GM21528 (cell line): ENCODE measurements around the gene TMEM129.

ENCODE experiments used
- ATAC-seq: cut with Tn5 transposase; IDR thresholded peaks from one replicate; pipeline ENCODE4 v1.9.1; 2021; ENCODE audit warnings: mild to moderate bottlenecking, moderate library complexity; ENCODE audit not compliant: unreplicated experiment, low FRiP score

The TMEM129 gene

DNA sequence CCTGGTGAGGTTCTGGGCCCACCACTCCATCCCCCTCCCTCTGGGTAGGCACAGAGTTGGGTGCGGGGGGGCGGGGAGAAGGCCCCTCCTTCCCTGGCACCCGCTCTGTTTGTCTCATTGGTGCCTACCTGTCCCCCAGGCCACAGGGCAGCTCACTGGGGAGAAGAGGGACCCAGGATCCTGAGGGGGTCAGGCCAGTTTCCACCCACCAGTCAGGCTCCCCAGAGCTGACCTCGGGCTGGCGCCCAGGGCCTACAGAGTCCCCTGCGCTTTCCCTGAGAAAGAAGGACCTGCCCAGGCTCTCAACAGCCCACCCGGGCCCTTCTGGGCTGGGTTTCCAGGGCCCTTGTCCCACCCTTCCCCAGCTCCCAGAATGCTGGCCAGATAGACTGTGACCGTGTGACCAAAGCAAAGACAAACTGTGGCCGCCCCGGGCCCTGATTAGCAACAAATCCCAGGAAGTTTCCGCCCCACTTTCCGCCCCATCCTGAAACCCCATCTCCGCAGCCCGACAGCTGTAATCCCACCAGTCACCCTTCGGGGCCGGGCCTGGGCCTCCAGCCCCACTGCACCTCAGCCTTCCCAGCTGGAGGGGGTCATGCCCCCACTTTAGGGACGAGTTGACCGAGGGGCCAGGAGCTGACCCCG lies 38.2 kb upstream of the TMEM129 start:
- ATAC-seq, result no peak

DNA sequence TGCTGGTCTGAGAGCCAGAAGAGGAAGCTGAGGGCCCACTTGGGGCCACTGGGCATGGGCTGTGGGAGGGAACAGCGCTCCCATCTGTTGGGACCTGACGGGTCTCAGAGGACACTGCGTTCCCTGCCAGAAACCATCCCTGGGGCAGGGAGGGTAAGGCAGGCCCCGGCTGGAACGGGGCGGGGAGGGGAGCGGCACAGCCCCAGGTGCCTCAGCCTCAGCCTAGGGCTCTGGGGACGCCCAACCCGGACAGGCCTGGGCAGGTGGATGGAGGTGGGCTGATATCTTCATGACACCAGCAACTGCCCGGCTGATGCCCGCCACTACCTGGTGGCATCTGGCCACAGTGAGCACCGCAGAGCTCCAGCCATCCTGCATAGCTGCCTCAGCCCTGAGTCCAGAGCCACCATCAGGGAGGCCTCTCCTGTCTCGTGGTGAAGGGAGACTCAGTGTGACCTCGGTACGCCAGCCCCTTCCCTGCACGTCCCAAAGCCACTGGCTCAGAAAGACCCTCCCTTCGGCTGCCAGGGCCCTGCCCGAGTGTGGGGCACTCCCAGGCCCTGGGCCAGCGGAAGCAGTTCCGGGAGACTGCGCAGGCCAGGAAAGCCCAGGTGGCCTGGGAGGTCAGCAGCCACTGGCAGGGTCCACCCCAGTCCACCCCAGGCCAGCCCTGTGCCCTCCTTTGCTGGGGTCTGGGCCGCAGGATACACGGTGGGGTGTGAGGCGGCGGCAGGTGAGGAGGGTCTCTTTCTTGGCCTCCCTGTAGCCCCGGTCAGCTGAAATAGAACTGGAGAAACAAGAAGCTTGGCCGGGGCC lies 37.4 kb upstream of the TMEM129 start:
- ATAC-seq, result no peak

DNA sequence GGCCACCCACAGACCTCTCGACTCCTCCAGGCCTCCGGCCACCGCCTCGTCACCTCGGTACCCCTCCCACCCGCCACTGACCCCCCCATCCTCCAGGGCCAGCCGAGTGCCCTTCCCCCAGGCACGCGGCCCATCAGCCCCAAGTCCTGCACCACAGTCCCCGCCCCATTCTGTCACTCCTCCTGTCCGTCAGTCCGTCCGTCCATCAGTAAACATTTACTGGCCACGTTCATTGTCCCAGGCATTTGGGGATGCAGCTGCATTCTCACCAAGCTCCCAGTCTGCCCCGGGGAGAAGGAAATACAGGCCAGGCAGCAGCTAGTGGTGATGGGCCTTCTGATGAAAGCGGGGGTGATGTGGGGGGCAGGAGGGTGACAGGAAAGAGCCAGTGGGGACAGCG lies 36.7 kb upstream of the TMEM129 start:
- ATAC-seq, result no peak

DNA sequence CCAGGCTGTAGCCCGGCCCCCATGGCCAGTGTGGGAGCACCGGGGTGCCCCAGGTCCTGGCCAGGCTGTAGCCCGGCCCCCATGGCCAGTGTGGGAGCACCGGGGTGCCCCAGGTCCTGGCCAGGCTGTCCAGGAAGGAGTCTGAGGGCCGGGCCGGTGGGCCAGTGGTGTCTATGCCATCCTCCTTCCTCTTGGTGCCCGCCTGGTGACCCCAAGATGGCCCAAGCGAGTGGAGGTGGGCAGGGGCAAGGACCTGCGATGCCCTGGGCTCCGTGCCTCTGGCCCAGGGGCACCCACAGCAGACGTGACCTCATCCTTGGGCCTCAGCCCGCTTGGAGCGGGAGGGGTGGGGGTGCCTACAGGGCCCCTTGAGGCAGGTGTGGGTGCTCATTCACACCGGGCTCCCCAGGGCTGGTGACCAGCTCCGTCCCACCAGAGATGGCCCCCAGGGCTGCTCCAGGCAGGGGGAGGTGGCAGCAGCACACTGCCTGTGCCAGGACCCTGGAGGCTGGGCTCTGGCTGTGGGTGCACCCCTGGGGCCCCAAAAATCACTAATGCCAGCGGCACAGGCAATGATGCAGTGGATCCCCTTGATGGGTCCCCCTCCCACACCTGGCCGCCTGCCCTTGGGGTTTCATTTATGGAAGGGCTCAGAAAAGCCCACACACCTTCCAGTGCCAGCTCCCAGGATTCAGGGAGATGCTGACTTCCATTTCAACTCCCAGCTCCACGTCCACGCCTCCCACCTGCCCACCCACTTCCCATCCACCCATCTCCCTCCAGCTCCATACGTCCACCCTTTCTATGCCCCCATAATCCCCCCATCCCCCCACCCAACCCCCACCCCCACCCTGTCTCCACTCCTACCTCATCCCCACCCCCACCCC lies 36.0 kb upstream of the TMEM129 start:
- no peak for ATAC-seq

DNA sequence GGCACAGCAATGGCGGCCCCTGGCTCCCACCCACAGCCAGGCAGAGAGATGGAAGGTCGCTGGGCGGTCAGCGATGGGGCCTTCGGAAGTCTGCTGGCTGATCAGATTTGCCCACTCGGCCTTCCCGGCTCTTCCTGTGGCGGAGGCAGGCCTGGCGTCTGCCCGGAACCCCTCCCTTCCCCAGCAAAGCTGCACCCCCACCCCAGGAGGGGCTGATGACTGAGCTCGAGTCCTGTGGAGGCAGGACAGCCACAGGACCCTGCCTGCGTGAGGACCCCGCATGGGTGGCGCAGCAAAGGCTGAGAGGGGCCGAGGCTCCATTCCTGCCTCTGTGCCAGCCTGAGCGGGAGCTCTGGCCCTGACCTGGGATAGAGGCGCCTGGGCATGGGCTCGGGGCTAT lies 35.0 kb upstream of the TMEM129 start:
- ATAC-seq, result no peak

DNA sequence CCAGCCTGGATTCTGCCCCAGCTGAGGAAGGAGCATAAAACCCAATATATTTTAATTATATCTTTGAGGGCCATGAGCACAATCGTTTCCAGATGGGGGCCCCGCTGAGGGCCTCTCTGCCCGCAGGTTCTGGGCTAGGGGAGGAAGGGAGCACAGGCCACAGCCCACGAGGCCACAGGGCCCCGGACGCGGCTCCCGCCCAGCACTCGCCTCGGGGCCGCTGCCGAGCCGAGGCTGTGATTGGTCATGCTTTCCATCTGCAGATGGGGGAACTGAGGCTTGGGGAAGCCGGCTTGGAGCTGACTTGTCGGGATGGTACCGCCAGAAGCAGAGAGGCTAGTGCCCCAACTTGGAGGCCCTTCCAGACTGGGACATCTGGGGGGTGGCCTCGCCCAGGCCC lies 34.2 kb upstream of the TMEM129 start:
- ATAC-seq, result no peak

DNA sequence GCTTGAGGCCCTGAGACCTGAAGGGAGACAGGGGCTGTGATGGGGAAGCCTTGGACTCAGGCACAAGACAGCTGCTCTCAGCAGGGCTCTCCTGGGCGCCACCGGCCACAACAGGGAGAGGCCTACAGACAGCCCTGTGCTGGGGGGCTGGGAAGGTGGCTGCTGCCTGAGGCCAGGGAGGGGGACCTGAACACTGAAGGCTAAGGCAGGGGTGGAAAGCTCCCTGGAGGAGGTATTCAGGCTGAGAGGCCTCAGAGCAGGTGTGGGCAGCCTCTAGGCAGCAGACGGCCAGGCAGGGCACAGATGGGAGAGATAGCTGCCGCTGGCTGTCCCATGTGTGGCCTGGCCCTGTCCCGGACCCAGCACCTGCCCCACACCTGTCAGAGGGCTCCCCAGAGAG lies 33.2 kb upstream of the TMEM129 start:
- ATAC-seq, result no peak

DNA sequence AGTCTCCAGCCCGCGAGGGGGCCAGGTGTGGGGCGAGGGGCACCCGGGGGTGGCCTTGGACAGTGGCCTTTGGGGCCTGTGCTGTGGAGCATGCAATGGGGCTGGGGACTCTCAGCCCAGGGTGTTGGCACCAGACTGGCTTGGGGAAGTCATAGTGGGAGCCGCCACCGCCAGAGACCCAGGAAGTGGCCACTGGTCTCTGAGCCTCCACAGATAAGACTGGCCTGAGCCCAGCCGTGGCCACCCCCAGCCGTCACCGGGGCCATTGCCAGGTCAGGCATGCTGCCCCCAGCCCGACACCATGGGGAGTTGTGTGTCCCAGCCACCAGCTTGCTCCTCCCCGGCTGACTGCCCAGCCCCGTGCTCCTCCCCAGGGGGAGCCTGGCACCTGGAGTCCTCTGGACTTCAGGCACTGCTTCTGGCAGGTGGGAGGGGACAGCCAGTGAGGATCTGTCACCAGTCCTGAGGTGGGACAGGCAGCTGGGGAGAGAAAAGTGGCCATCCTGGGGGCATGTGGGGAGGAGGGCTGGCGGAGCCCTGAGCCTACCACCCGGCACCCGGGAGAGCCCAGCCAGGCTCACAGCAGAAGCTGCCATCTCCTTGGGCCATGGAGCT lies 32.7 kb upstream of the TMEM129 start:
- no peak for ATAC-seq

DNA sequence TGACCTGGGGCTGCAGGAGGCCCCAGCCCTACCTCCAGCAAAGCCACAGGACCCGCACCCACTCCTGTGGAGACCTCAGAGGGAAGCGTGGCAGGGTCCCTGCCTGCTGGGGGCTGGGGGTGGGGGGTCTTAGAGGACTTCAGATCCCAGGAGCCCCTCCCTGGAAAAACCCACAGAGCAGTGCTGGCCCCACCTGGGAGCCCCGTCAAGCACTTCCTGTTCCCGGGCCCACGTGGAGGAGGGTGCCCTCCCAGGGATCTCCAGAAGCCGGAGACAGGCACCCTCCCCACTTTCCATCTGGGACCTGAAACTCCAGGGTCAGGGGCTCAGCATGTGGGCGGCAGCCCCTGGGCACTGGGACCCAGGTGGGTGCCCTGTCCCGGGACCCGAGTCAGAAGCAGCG lies 32.2 kb upstream of the TMEM129 start:
- no peak for ATAC-seq

DNA sequence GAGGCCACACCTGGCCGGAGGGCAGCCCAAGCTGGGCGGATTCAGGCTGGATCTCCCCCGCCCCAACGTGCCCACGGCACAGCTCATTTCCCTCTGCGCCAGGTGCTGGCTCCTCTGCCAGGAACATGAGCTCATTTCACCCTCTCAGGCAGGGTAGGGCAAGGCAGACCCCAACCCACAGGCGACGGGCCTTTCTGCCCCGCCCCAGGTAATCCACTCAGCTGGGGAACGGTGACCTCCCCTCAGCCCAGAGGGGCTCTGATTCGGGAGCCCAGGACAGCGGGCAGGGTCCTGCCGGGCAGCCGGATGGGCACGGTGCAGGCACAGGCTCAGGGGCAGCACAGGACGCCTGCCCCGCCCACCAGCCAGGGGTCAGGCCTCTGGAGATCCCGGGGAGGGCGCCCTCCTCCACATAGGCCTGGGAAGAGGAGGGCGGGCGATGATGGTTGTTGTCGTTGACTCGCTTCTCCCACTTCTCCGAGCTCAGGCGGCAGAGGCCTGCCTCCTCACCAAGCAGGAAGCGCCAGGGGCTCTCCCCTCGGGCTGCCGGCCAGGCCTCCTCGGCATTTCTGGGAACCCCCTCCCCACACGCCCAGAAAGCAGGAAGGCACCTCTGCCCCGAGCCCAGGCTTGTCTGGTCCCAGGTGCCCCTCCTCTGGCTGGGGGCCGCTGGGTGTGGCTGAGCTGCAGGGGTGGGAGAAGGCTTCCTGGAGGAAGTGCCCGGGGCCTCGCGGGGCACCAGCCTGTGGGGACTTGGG lies 31.3 kb upstream of the TMEM129 start:
- ATAC-seq, result no peak

DNA sequence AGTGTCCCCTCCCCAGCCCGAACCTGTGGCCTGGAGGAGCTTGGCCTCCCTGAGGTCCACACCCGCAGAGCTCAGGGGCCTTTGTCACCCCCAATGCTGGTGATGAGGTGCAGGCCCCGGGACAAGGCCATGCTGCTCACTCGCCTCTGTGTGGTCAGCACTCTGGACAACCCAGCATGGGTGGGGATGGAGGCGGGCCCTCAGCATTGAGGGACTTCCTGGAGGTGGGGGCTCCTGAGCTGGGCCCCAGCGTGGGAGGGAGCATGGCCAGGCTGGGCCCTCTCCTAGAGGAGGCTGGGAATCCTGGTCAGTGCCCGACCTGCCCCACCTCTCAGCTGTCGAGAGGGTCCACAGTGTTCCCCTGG lies 30.8 kb upstream of the TMEM129 start:
- no peak for ATAC-seq

DNA sequence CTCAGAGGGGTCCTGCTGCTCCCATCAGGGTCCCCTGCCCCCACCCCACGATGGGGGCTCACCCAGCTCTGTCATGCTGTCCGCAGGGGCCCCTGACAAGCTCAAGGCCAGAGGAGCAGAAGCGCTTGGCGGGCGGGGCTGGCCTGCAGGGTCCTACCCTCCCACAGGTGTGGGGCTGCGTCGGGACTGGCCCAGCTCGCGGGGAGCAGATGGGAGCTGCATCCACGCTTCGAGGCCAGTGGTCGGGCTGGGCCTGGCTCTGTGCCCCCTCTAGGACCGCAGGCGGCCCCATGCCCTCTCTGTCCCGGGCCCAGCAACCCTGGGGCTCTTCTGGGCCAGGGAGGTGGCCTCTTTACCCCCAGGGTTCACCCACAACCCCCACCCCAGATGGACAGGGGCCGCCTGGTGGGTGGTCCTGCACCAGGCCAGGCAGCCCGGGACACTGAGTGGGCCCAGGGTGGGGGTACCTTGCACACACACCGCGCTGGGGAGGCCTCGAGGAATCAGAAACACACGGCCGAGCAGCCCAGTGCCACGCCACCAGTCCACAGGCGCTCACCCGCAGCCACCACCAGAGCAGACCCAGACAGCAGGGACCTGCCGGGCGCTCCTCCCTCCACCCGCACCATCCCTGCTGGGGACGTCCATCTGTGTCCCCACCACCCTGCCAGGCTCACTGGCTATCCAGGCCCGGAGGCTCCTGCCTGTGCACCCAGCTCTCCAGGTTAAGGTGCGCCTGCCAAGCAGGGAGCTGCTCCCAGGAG lies 30.2 kb upstream of the TMEM129 start:
- ATAC-seq, result no peak

DNA sequence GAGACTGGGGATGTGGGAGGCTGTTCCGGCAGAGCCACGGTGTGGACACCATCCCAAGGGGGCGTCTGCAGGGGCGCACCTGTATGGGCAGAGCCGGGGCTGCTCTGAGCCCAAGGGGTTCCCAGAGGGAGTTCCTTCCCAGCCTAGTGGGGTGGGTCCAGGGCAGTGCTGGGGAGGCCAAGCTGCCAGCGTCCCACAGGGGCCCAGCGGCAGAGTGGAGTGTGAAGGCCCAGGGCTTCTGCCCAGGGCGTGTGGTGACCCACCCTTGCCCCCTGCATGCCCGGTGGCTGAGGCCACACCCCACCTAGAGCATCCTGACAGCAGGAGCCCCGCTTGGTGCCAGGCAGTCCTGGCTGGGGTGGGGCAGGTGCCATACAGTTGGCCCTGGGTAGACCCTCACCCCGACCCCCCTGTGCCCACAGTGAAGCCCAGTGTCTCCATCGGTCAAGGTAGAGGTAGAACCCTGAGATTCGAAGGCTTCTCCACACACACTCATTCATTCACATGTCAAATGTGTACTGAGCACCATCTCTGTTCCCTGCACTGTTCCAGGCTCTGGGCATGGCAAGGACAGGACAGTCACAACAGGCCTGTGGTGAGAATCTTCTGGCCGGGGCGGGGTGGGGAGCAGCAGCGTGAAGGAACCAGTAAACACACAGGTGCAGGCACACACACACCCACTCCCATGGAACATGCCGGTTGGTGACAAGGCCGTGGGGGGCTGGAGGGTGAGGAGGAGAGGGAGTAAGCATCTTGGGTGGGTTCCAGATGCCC lies 29.4 kb upstream of the TMEM129 start:
- ATAC-seq, result no peak

DNA sequence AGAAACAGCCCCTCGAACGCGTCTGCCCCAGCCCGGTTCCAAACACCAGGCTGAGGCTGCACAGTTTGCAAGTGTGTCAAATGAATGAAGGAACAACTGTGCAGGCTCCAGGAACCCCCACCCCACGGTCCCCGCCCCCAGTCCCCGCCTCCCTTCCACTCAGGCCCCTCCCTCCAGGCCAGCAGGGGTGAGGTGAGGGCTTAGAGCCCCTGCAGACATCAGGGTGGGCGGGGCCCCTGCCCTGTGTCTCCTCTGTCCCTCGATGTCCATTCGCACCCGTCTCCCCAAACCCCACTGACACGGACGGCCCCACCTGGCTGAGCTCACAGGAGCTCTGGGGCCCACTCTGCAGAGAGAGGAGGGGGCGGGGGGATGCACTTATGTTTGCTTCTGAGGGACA lies 28.7 kb upstream of the TMEM129 start:
- ATAC-seq, result no peak

DNA sequence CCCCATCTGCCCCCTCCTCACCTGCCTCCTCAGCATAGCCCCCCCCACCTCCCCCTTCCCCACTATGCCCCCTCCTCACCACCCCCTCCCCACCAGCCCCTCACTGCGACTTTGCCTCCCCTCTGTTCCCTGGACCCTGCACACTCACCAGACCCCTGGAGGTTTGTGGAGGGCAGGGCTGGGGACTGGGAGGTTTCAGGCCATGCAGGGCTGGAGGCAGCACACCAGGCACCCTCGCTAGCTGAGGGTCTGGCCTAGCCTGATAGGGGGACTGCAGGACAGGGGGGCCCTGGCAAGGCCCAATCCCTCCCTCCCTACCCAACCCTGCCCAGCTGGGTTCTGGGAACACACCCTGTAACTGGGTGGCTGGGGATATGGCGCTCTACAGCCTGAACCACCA lies 28.2 kb upstream of the TMEM129 start:
- no peak for ATAC-seq

DNA sequence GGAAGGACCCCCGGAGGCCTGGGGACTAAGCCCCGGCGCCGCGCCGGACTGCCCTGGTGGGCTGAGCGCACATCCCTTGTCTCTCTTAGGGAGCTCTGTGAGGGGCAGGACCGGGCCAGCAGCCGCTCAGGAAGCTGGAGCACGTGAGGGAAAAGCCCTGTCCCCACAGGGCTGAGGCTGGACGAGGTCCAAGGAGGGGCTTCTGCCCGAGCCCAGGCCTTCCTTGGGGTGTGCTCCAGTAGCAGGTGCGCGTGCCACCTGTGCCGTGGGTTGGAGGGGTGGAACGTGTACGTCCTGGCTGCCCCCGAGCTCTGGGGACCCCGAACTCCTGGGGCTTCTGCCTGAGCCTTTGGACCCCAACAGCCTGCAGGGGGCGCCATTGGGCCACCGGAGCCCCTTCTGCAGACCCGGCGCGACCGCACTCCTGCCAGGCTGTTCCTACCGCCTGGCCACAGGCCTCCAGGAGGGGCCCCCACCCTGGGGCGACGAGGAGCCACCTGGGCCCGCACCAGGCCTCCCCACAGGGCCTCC lies 27.4 kb upstream of the TMEM129 start:
- no peak for ATAC-seq

DNA sequence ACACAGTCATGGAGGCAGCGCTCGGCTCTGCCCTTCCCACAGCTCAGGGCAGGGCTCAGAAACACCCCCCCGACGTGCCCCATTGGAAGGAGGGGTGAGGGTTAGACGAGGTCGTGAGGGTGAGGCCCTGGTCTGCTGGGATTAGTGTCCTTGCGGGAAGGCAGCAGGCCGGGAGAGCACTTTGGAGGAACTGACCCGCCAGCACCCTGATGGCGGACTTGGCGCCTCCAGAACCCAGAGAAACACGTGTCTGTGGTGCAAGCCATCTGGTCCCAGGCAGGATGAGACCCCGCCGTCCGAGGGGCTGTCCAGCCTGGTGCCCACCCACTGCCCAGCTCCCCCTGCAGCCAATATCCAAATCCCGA lies 26.5 kb upstream of the TMEM129 start:
- ATAC-seq, result no peak

DNA sequence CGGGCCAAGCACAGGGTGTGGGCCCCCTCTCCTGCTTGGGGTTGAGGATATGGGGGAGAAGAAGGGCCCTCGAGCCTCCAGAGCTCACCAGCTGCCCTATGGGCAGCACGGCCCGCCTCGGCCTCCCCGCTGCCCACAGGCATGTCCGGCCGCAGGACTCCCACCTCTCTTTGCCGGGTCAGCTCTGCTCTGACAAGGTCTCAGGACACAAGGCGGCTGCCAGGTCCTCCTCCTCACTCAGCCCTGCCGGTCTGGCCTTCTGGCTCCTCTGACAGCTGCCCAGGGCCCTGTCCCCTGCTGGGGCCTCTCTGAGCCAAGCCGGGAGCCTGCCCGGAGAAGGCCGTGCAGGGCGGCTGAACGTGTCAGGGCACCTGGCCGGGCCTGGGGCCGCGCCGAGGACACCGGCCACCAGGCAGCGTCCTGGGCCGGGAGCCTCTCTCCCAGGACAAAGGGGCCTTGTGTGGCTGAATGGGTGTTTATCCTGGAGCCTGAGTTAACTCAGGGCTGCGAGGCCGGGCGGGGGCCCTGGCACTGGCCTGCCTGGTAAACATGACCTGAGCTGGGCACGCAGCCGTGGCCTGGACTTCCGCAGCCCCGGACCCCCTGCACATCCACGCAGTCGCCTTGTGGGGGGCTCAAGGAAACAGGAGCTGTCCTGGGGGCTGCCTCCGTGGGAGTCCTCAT lies 25.9 kb upstream of the TMEM129 start:
- no peak for ATAC-seq
